Stimulated activated CD4-positive, alpha-beta T cell treated with anti-CD3 and anti-CD28 coated beads, Interleukin-1b, Interleukin-23, amount 100 ng/mL, for 48 hours (primary cell): ENCODE data around the gene PALB2.

Source experiments
- DNase-seq: peaks from one replicate; pipeline ENCODE4 v3.0.0-alpha.2; 2020

PALB2 gene

DNA sequence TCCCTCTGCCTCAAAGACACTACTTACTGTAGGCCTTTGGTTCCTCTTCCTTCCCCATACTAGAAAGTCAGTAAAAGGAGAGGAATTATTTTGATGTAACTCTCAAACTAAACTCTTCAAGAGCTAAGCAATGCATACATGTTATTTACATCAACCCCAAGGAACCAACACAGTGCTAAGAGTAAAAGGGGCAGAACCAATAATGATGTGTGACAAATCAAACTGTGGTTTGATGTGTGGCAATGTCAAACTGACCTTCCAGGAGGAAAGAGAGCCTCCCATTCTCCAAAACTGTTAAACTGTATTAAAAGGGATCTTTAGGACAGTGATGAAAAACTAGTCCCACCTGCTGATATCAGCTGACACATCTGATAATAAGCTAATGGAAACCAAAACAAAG, 60.7 kb downstream of the PALB2 start:
- no peak for DNase-seq

- DNase-seq: no peak
Measured at GRCh38 chr16:23579371-23579770, 61.7 kb downstream of the PALB2 start.

DNA sequence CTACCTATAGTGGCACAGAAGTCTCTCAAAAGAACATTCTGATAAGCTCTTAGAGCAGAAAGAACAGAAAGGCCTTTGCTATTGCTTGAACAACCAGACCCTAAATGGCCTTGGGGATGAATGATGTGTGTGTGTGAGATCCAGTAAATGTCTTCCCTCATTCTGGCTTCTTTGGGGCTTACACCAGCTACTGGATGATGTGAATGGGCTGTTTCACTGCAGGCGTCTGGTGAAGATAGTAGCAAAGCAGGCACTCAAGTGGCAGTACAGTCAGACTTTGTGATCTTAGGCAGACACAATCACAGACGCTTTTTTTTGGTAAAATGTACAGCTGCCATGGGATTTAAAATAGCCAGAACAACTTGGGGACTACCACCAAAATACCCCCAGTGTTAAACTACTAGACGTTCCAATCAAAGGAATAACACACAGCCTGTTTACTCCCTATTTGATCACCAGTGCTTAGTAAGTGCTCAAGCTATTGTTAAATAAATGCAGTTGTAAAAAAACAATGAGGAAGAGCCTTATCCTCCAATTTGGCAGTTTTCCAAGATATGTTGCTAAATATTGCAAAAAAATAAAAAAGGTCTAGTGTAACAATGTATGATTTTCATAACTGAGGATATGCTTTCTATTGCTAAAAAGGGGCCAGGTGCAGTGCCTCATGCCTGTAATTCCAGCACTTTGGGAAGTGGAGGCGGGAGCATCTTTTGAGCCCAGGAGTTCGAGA, 62.8 kb downstream of the PALB2 start:
- DNase-seq: no peak

DNA sequence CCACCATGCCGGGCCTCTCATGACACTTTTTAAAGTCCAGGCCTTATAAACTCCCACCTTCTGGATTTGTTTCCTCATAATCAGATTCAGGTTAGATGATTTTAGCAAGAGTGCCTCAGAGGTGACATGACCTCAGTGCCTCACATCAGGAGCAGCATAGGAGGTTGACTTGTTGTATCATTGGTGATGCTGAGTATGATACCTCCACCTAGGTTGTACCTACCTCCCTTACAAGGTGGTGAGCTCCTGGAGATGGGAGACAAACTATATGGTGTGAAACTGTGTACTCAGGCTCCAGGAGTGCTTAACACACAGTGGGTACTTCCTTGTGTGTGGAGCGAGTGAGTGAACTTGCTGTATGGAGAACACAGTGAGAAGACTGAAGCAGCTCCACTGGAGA, 63.6 kb downstream of the PALB2 start:
- no peak for DNase-seq

DNA sequence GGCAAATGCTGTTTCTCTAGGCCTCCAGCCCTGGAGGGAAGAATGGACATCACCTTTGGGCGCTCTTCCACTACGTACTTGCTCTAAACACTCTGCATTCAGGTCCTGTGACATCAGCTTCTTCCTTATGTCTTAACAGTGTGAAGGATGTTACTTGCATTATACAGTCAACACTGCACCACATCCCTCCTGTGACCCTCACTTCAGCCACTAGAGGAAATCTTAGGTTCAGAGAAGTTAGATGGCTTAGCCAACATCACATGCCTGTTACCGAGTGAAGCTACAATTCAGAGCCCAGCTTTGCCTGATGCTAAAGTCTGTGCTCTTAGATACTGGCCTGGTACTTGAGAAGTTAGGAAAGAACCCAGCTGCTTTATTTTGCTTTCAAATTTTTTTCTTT, 65.3 kb downstream of the PALB2 start:
- no peak for DNase-seq

- DNase-seq: no peak
Measured at GRCh38 chr16:23573817-23574216, 67.3 kb downstream of the PALB2 start.

- no peak for DNase-seq
Measured at GRCh38 chr16:23572394-23572793, 68.7 kb downstream of the PALB2 start.

GRCh38 chr16:23571895-23572294, 69.2 kb downstream of the PALB2 start:
- no peak for DNase-seq

DNA sequence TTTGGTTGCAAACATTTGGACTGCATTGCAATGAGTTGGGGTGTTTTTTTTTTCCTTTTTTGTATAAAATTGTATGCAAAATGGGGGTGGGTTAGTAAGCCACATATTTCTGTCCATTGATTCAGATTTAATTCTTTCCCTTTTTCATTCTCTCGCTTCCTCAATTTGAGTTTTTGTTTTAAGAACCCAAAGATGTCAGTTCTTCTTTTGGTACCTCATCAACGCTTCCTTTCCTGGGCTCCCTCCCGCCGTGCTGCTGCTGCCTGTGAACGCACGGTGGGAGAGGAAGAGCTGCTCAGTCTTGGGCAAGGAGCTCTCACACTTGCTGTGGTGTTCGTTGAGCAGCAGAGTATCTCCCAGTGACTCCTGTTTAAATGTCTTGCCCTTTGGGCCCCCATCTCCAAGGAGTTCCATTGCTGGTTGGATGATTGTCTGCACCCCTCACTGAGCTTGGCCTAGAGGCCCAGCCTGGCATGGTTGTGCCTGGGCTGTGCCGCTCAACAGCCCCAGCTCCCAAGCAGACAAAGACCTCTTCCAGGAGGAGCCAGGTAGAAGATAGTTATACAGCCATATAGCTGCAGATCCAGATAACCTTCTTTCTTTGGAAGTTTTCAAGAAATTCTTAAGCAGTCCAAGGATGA, 70.0 kb downstream of the PALB2 start:
- no peak for DNase-seq

- DNase-seq: no peak
Measured at GRCh38 chr16:23567602-23568001, 73.5 kb downstream of the PALB2 start.

- no peak for DNase-seq
Measured at GRCh38 chr16:23566724-23567123, 74.4 kb downstream of the PALB2 start.

DNA sequence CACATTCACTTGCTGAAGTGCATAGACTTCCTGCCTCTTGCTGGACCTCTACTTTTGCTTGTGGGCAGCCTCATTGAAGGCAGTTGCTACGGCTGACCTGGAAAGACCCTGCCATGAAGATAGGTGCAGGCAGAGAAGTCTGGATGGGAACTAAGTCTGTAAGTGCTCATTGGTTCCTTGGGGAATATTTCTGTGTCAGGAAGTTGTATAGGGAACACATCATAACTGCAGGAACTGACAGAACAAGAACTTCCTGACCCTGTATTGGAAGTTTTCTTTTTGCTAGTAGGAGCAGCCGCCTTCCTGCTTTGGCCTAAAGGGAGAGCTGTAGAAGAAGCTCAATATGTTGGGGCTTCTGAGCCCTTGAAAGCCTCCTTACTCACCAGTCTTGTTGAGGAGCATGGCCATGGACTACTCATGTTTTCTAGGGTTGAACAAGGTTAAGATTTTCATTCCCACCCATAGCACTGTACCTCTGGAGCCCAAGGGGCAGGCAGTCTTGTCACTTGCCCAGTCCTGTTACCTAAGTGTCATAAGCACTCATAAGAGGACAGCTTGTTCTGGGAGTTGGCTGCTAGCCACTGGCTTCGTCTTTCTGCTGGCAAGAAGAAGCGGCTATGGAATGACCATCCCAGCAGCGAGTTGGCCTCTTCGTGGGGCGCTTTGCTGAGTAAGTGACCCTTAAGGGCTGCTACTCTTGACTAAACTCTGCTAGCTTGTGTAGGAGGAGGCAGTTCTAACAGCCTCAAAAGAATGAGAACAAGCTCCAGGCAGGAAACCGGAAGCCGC, 76.3 kb downstream of the PALB2 start:
- no peak for DNase-seq

GRCh38 chr16:23563186-23563585, 77.9 kb downstream of the PALB2 start:
- DNase-seq: no peak

DNA sequence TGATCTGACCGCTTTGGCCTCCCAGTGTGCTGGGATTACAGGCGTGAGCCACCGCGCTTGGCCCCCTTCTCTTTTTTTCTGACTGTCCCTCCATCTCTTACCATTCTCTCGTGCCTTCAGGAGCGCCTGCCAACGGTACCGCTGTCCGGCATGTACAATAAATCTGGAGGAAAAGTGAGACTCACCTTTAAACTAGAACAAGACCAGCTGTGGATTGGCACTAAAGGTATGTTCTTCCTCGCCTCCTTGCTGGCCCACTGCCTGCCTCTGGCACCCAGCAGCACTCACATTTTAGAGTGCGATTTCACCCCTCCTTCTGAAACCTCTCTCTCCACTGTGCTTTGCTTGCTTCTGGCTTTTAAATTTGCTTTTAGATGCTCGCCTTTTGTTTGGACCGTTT, 78.6 kb downstream of the PALB2 start:
- no peak for DNase-seq

DNA sequence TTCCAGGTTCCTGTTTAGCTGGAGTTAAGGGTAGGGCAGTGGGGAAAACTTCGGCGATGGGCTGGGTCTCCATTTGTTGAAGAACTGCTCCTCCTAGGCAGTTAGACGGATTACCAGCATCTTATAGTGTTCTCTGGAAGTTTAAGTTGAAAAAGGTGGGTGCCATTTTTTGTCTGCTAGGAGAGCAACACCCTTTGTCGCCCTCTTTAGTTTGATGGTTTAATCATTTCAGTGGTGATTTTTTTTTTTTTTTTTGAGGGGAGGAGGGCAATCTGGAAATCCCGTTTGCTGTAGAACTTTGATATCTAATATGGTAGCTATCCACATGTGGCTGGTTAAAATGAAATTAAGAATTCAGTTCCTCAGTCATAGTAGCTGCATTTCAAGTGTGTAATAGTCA, 79.5 kb downstream of the PALB2 start:
- no peak for DNase-seq

- peak; percentile 6 for DNase-seq
Measured at GRCh38 chr16:23557779-23558702, 83.1 kb downstream of the PALB2 start.

GRCh38 chr16:23556881-23557778, 84.0 kb downstream of the PALB2 start, which contains the start of the genes EARS2 and UBFD1:
Gene EARS2 (minus strand): TSS chr16:23557350. CDS start chr16:23557343, 7 bp downstream.
Gene UBFD1 (plus strand): TSS chr16:23557727. CDS start chr16:23557743, 16 bp downstream.
- DNase-seq: peak; percentile 99

- no peak for DNase-seq
Measured at GRCh38 chr16:23554536-23554935, 86.6 kb downstream of the PALB2 start.
